A172 (cell line): Measurements from ENCODE around the gene SLCO3A1. TPM values are rescaled to one million over a fixed set of nuclear protein-coding genes. Genes with fewer than 3 reads are reported as not detected.

Source experiments
- DNase-seq: peaks from one replicate; pipeline ENCODE4 v3.0.0-alpha.2; 2015; ENCODE audit warnings: low spot score
- total RNA-seq: library from RNA; depleted of rRNA; stranded (reverse); fragments of >200 nt; shearing (Covaris generic); gene quantifications from 2 replicates; pipeline ENCODE4 v1.2.3, GENCODE V29; 2014

Gene SLCO3A1
- total RNA-seq, 1 experiment from 2014 or later = 4.0 TPM

GRCh38 chr15:92003515-92004067, 150.1 kb downstream of the SLCO3A1 start:
- DNase-seq = no peak

GRCh38 chr15:92005154-92005553, 151.6 kb downstream of the SLCO3A1 start:
- DNase-seq = no peak

GRCh38 chr15:92006186-92007028, 152.9 kb downstream of the SLCO3A1 start:
- DNase-seq = no peak

- no peak for DNase-seq
These were observed 155.7 kb downstream of the SLCO3A1 start for GRCh38 chr15:92009162-92009561.

GRCh38 chr15:92011611-92012367, 158.3 kb downstream of the SLCO3A1 start:
- peak; percentile 53 for DNase-seq

- DNase-seq = peak; percentile 56
These were observed 158.8 kb downstream of the SLCO3A1 start for GRCh38 chr15:92012368-92012629.

- no peak for DNase-seq
These were observed 159.4 kb downstream of the SLCO3A1 start for GRCh38 chr15:92012881-92013280.

GRCh38 chr15:92014281-92015030, 160.9 kb downstream of the SLCO3A1 start:
- no peak for DNase-seq

GRCh38 chr15:92017882-92018534, 164.5 kb downstream of the SLCO3A1 start:
- no peak for DNase-seq

GRCh38 chr15:92018535-92019239, 165.2 kb downstream of the SLCO3A1 start:
- DNase-seq = no peak

- DNase-seq = no peak
These were observed 166.2 kb downstream of the SLCO3A1 start for GRCh38 chr15:92019706-92020105.

- DNase-seq = no peak
These were observed 166.7 kb downstream of the SLCO3A1 start for GRCh38 chr15:92020207-92020606.

- DNase-seq = no peak
These were observed 167.3 kb downstream of the SLCO3A1 start for GRCh38 chr15:92020804-92021203.

- no peak for DNase-seq
These were observed 168.3 kb downstream of the SLCO3A1 start for GRCh38 chr15:92021792-92022191.

GRCh38 chr15:92023965-92024364, 170.5 kb downstream of the SLCO3A1 start:
- no peak for DNase-seq

GRCh38 chr15:92025706-92026270, 172.3 kb downstream of the SLCO3A1 start:
- no peak for DNase-seq

GRCh38 chr15:92028389-92028724, 174.8 kb downstream of the SLCO3A1 start:
- DNase-seq = no peak

- DNase-seq = no peak
These were observed 176.3 kb downstream of the SLCO3A1 start for GRCh38 chr15:92029767-92030166.

- no peak for DNase-seq
These were observed 179.8 kb downstream of the SLCO3A1 start for GRCh38 chr15:92033314-92033713.

- no peak for DNase-seq
These were observed 180.2 kb downstream of the SLCO3A1 start for GRCh38 chr15:92033723-92034122.

- no peak for DNase-seq
These were observed 180.7 kb downstream of the SLCO3A1 start for GRCh38 chr15:92034227-92034626.
